HCT116 (cell line): ENCODE measurements around the gene TWSG1. TPM values are rescaled to one million over a fixed set of nuclear protein-coding genes. Genes with fewer than 3 reads are reported as not detected.

ENCODE experiments used
- ATAC-seq: fragments of 200-7000 bp; cut with Tn5 transposase; 2 replicates; pipeline ENCODE4 v1.9.1; 2020; ENCODE audit warnings: mild to moderate bottlenecking, moderate library complexity
- BruUV-seq: library from RNA; stranded (reverse); fragments of 400-500 nt; replicated peaks from 2 replicates; lab custom pipeline; 2021; lab: Mats Ljungman, UMichigan
- CTCF ChIA-PET: fragments of 300-600 bp; sonication (Branson Sonifier 250); formaldehyde crosslinking; loops from one replicate; lab custom pipeline; 2021; ENCODE audit warnings: antibody characterized with exemption; lab: Charles Lee
- POLR2A ChIA-PET: fragments of 300-600, 350-600 bp; sonication (Branson Sonifier 250); formaldehyde crosslinking; loops from one replicate; lab custom pipeline; 2021; ENCODE audit warnings: antibody characterized with exemption; lab: Charles Lee
- RAD21 ChIA-PET, 2 experiments: fragments of 300-600 bp; sonication (Branson Sonifier 250); formaldehyde crosslinking; loops; one replicate each; lab custom pipeline; 2023; ENCODE audit warnings: low total read pairs in 2 of 2; ENCODE audit not compliant: uncharacterized antibody in 2 of 2, unreplicated experiment in 2 of 2, low non-redundant PET in 1 of 2; lab: Charles Lee
- DNase-seq: peaks from one replicate; pipeline ENCODE4 v3.0.0-alpha.2; 2010; ENCODE audit warnings: low read depth, low spot score
- H2AFZ ChIP-seq: fragments of 200-600 bp; shearing (Covaris generic), sonication (generic); 2 replicates; pipeline ENCODE4 v1.6.1; 2017; ENCODE audit warnings: low read depth, mixed run types, mixed read lengths, antibody characterized with exemption, low read length; ENCODE audit not compliant: poor library complexity, severe bottlenecking
- H3K27ac ChIP-seq: 2 replicates; pipeline ENCODE4 v1.5.1; 2012; ENCODE audit warnings: low read depth, low read length
- H3K27me3 ChIP-seq: fragments of 200-600 bp; sonication (generic); 2 replicates; pipeline ENCODE4 v1.6.1; 2016; ENCODE audit warnings: mixed run types, low read length, mixed read lengths; ENCODE audit not compliant: insufficient read depth
- H3K36me3 ChIP-seq, 2 experiments: fragments of 200-500 bp in 1 of 2; fragments of 200-600 bp in 1 of 2; sonication (Bioruptor generic) in 1 of 2; sonication (generic) in 1 of 2; 2 replicates each; pipeline versions ENCODE4 v1.5.1 to v1.6.1; 2014 to 2016; ENCODE audit warnings: low read length in 2 of 2, inconsistent platforms in 1 of 2, mixed read lengths in 1 of 2, mixed run types in 1 of 2; ENCODE audit not compliant: insufficient read depth in 2 of 2, control insufficient read depth in 1 of 2
- H3K4me1 ChIP-seq, 2 experiments: fragments of 200-600 bp in 1 of 2; sonication (generic) in 1 of 2; 2 replicates each; pipeline versions ENCODE4 v1.5.1 to v1.6.1; 2012 to 2017; ENCODE audit warnings: low read length in 2 of 2, inconsistent platforms in 1 of 2, mild to moderate bottlenecking in 1 of 2, mixed read lengths in 1 of 2, mixed run types in 1 of 2, moderate library complexity in 1 of 2; ENCODE audit not compliant: insufficient read depth in 2 of 2, control insufficient read depth in 1 of 2
- H3K4me2 ChIP-seq: fragments of 200-600 bp; sonication (generic); 2 replicates; pipeline ENCODE4 v1.6.1; 2017; ENCODE audit warnings: mixed run types, low read length, mixed read lengths
- H3K4me3 ChIP-seq, 2 experiments: fragments of 200-600 bp in 1 of 2; sonication (generic) in 1 of 2; replicated peaks in 1 of 2; 2 replicates each; pipeline ENCODE4 v1.5.1; 2011 to 2016; ENCODE audit warnings: low read length in 2 of 2, control low read depth in 1 of 2, low read depth in 1 of 2, mild to moderate bottlenecking in 1 of 2, mixed read lengths in 1 of 2, mixed run types in 1 of 2
- H3K79me2 ChIP-seq: fragments of 200-600 bp; sonication (generic); 2 replicates; pipeline ENCODE4 v1.6.1; 2017; ENCODE audit warnings: mild to moderate bottlenecking, mixed run types, low read length, moderate library complexity, mixed read lengths; ENCODE audit not compliant: insufficient read depth
- H3K9ac ChIP-seq: fragments of 200-600 bp; sonication (generic); 2 replicates; pipeline ENCODE4 v1.6.1; 2016; ENCODE audit warnings: low read length, mixed read lengths
- H3K9me2 ChIP-seq: fragments of 200-600 bp; sonication (generic), shearing (Covaris generic); 2 replicates; pipeline ENCODE4 v1.6.1; 2017; ENCODE audit warnings: mixed run types, mild to moderate bottlenecking, moderate library complexity; ENCODE audit not compliant: insufficient read depth
- H3K9me3 ChIP-seq, 2 experiments: fragments of 200-500 bp in 1 of 2; fragments of 200-600 bp in 1 of 2; sonication (Bioruptor generic) in 1 of 2; sonication (generic) in 1 of 2; 2 replicates each; pipeline ENCODE4 v1.6.1; 2014 to 2017; ENCODE audit warnings: low read length in 2 of 2, mixed read lengths in 2 of 2, inconsistent platforms in 1 of 2, low read depth in 1 of 2, mild to moderate bottlenecking in 1 of 2, mixed run types in 1 of 2, moderate library complexity in 1 of 2; ENCODE audit not compliant: control insufficient read depth in 1 of 2, insufficient read depth in 1 of 2
- H4K20me1 ChIP-seq: fragments of 200-600 bp; sonication (generic), shearing (Covaris generic); 2 replicates; pipeline ENCODE4 v1.6.1; 2017; ENCODE audit warnings: mixed run types, mild to moderate bottlenecking, moderate library complexity; ENCODE audit not compliant: insufficient read depth
- ATF3 ChIP-seq: IDR thresholded peaks from 2 replicates; pipeline ENCODE4 v1.6.1; 2012
- CBX3 ChIP-seq: IDR thresholded peaks from 2 replicates; pipeline ENCODE4 v1.6.1; 2012; ENCODE audit warnings: low read depth
- CEBPB ChIP-seq: IDR thresholded peaks from 2 replicates; pipeline ENCODE4 v1.6.1; 2012; ENCODE audit warnings: low read depth
- CTCF ChIP-seq, 3 experiments: fragments of 200-600 bp in 1 of 3; sonication (generic) in 1 of 3; IDR thresholded peaks in 2 of 3; conservative IDR thresholded peaks in 1 of 3; 2 replicates each; pipeline ENCODE4 v1.5.1; 2012 to 2017; ENCODE audit warnings: low read depth in 2 of 3, low read length in 2 of 3, antibody characterized with exemption in 1 of 3, borderline replicate concordance in 1 of 3, control low read depth in 1 of 3, mild to moderate bottlenecking in 1 of 3, mixed read lengths in 1 of 3, mixed run types in 1 of 3, moderate library complexity in 1 of 3; ENCODE audit not compliant: insufficient read depth in 1 of 3
- EGR1 ChIP-seq: IDR thresholded peaks from 2 replicates; pipeline ENCODE4 v1.6.1; 2012; ENCODE audit warnings: low read depth
- ELF1 ChIP-seq: IDR thresholded peaks from 2 replicates; pipeline ENCODE4 v1.6.1; 2012; ENCODE audit warnings: low read depth, borderline replicate concordance
- EZH2phosphoT487 ChIP-seq: fragments of 200-600 bp; IDR thresholded peaks from 2 replicates; pipeline ENCODE4 v1.6.1; 2018; ENCODE audit warnings: antibody characterized with exemption, borderline replicate concordance
- FOSL1 ChIP-seq: IDR thresholded peaks from 2 replicates; pipeline ENCODE4 v1.6.1; 2012; ENCODE audit warnings: low read depth
- JUND ChIP-seq: IDR thresholded peaks from 2 replicates; pipeline ENCODE4 v1.6.1; 2012
- POLR2A ChIP-seq: IDR thresholded peaks from 2 replicates; pipeline ENCODE4 v1.7.0; 2011; ENCODE audit warnings: borderline replicate concordance; ENCODE audit not compliant: insufficient read depth, insufficient read length; ENCODE audit errors: extremely low read depth
- RAD21 ChIP-seq: IDR thresholded peaks from 2 replicates; pipeline ENCODE4 v1.6.1; 2012; ENCODE audit warnings: low read depth, mild to moderate bottlenecking
- SRF ChIP-seq: IDR thresholded peaks from 2 replicates; pipeline ENCODE4 v1.6.1; 2012; ENCODE audit warnings: low read depth
- TCF7L2 ChIP-seq: IDR thresholded peaks from 2 replicates; pipeline ENCODE4 v1.7.0; 2011; ENCODE audit warnings: borderline replicate concordance, inconsistent platforms; ENCODE audit not compliant: insufficient read depth, insufficient read length; ENCODE audit errors: extremely low read depth
- YY1 ChIP-seq: IDR thresholded peaks from 2 replicates; pipeline ENCODE4 v1.6.1; 2011; ENCODE audit warnings: low read length, low read depth, moderate library complexity, mild to moderate bottlenecking; ENCODE audit not compliant: insufficient replicate concordance; ENCODE audit errors: extremely low read depth
- ZBTB33 ChIP-seq: IDR thresholded peaks from 2 replicates; pipeline ENCODE4 v1.6.1; 2011; ENCODE audit warnings: mild to moderate bottlenecking, low read length, moderate library complexity; ENCODE audit not compliant: insufficient replicate concordance; ENCODE audit errors: extremely low read depth
- ZFX ChIP-seq: fragments of 450-650 bp; IDR thresholded peaks from 2 replicates; pipeline ENCODE4 v1.6.1; 2017
- ZNF274 ChIP-seq: fragments of 200-500 bp; sonication (Bioruptor generic); IDR thresholded peaks from 2 replicates; pipeline ENCODE4 v1.6.1; 2014; ENCODE audit warnings: mild to moderate bottlenecking, low read depth, low read length, inconsistent platforms
- intact Hi-C: fragments of 100-400 bp; cut with micrococcal nuclease; formaldehyde crosslinking; loops from 2 replicates; pipeline ENCODE4 v1.10.0; 2022
- total RNA-seq: library from RNA; stranded (reverse); gene quantifications from one replicate; pipeline ENCODE4 v1.2.1, GENCODE V29; 2021; ENCODE audit not compliant: unreplicated experiment
- TF ChIP-seq, protein P1 (sequence below): IDR thresholded peaks from 2 replicates; pipeline ENCODE4 v1.6.1; 2012
- TF ChIP-seq, protein P2 (sequence below): IDR thresholded peaks from 2 replicates; pipeline ENCODE4 v1.6.1; 2012; ENCODE audit warnings: low read depth

Gene TWSG1
- total RNA-seq, 1 experiment from 2014 or later, result 35.7 TPM

DNA sequence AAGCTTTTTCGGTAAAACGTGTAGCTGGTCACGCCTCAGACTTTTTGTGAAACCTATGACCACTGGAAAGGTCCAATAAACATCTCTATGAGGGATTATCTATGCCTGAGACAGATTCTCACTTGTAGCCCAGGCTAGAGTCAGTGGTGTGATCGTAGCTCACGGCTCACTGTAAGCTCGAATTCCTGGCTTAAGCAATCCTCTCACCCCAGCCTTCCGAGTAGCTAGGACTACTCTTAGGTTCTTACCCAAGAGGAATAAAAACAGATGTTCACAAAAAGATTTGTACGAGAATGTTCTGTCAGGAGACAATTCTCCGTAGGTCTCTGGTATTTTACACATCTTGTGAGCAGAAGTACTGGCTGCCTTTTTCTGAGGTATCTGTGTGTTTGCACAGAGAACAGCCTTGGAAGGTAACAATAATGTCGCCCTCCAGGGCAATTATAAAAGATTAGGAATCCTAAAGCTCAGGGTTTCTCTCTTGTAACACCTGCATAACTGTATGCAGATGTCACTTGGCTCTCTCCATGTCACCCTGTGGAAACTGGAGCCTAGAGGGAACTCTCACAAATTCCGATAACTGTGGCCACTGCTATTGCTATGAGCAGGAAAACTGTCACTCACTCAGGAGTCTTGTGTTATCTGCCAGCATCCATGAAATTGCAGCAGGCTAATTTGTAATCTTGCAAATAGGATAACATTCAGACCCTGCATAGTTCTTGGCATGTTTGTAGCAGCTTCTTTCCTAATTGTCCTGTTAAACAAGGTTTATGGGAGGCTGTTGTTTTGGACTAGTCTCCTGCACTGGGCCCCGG is 115.2 kb downstream of the TWSG1 start:
- TF ChIP-seq CEBPB (no peak), EZH2phosphoT487 (no peak), ZBTB33 (no peak), FOSL1 (no peak), CBX3 (no peak), EGR1 (no peak), ZFX (no peak), SRF (no peak), YY1 (no peak), CTCF (IDR thresholded peaks at IDR 0.05 in 2 of 3, conservative IDR thresholded peaks at IDR 0.05 in 1 of 3; ENCODE audit: borderline replicate concordance in 1 of 3, insufficient read depth in 1 of 3, low read depth in 2 of 3, low read length in 2 of 3) (no peak), JUND (no peak), RAD21 (no peak), ATF3 (no peak), ELF1 (no peak), ZNF274 (no peak), POLR2A (no peak), TCF7L2 (no peak)
- TF ChIP-seq, protein P1, sequence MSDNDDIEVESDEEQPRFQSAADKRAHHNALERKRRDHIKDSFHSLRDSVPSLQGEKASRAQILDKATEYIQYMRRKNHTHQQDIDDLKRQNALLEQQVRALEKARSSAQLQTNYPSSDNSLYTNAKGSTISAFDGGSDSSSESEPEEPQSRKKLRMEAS, result no peak
- TF ChIP-seq, protein P2, sequence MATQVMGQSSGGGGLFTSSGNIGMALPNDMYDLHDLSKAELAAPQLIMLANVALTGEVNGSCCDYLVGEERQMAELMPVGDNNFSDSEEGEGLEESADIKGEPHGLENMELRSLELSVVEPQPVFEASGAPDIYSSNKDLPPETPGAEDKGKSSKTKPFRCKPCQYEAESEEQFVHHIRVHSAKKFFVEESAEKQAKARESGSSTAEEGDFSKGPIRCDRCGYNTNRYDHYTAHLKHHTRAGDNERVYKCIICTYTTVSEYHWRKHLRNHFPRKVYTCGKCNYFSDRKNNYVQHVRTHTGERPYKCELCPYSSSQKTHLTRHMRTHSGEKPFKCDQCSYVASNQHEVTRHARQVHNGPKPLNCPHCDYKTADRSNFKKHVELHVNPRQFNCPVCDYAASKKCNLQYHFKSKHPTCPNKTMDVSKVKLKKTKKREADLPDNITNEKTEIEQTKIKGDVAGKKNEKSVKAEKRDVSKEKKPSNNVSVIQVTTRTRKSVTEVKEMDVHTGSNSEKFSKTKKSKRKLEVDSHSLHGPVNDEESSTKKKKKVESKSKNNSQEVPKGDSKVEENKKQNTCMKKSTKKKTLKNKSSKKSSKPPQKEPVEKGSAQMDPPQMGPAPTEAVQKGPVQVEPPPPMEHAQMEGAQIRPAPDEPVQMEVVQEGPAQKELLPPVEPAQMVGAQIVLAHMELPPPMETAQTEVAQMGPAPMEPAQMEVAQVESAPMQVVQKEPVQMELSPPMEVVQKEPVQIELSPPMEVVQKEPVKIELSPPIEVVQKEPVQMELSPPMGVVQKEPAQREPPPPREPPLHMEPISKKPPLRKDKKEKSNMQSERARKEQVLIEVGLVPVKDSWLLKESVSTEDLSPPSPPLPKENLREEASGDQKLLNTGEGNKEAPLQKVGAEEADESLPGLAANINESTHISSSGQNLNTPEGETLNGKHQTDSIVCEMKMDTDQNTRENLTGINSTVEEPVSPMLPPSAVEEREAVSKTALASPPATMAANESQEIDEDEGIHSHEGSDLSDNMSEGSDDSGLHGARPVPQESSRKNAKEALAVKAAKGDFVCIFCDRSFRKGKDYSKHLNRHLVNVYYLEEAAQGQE, result no peak
- intact Hi-C loops, result no loop called here
- no peak overlapping the region for H2AFZ ChIP-seq
- RAD21 ChIA-PET, result no interaction called here
- CTCF ChIA-PET, result no interaction called here
- no peaks in the 10 kb centered on the region for H3K79me2 ChIP-seq
- no peak for ATAC-seq
- POLR2A ChIA-PET, result no interaction called here
- H3K4me3 ChIP-seq, result no peak overlapping the region
- DNase-seq, result no peak
- H3K9me3 ChIP-seq, result peaks cover 0 to 8% of the 10 kb centered on the region in 2 experiments; a peak in 2 of 4 replicates
- H3K4me2 ChIP-seq, result no peak overlapping the region
- BruUV-seq, result no TSS peak
- no peak overlapping the region for H3K9ac ChIP-seq
- no peaks in the 10 kb centered on the region for H3K27me3 ChIP-seq
- no peaks in the 10 kb centered on the region for H3K4me1 ChIP-seq
- no peak overlapping the region for H3K27ac ChIP-seq
- no peaks in the 10 kb centered on the region for H3K36me3 ChIP-seq
- no peaks in the 10 kb centered on the region for H4K20me1 ChIP-seq
- H3K9me2 ChIP-seq, result no peaks in the 10 kb centered on the region
